GM21825 (cell line): ENCODE results near the gene CENPM.

ENCODE experiments used
- ATAC-seq: cut with Tn5 transposase; IDR thresholded peaks from one replicate; pipeline ENCODE4 v1.9.1; 2021; ENCODE audit warnings: mild to moderate bottlenecking, moderate library complexity; ENCODE audit not compliant: unreplicated experiment

Gene CENPM

GRCh38 chr22:41915035-41915785, 31.7 kb downstream of the CENPM start, which contains the start of gene SHISA8:
Gene SHISA8, minus strand, starts transcription at chr22:41915074. Its CDS starts 407 bp downstream, at chr22:41914667.
- peak; percentile 34 for ATAC-seq

- no peak for ATAC-seq
Observed at GRCh38 chr22:41914611-41915034, 32.3 kb downstream of the CENPM start.

- ATAC-seq, result no peak
Observed at GRCh38 chr22:41913842-41914534, 33.0 kb downstream of the CENPM start.

DNA sequence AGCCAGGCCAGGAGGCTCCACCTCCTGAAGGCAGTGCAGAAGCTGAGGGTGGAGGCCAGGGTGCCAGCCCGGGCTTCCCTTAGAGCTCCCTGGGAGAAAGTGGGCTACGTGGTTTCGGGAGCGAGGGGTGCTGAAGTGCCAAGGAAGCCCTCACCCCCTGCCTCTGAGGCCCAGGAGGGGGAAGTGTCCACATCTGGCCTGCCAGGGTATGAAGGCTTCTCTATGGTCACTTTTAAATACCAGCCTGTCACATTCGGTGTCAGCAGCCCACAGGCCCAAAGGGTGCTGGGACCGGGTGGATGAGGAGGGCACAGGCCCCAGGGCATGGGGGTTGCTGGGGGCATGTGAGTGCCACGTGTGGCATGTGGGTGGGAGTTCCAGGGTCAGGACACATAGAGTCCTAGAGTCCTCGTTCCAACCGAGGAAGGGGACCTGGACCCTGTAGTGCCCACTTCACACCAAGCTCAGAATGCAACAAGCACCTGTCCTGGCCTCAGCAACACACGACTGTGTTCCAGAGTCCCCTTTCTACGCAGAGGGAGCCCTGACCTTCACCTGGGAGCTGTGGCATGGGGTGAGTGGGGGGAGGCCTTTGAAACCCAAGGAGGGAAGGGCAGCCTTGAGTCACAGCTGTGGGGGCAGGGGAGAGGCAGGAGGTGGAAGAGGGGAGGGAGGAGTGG, 33.8 kb downstream of the CENPM start:
- no peak for ATAC-seq

DNA sequence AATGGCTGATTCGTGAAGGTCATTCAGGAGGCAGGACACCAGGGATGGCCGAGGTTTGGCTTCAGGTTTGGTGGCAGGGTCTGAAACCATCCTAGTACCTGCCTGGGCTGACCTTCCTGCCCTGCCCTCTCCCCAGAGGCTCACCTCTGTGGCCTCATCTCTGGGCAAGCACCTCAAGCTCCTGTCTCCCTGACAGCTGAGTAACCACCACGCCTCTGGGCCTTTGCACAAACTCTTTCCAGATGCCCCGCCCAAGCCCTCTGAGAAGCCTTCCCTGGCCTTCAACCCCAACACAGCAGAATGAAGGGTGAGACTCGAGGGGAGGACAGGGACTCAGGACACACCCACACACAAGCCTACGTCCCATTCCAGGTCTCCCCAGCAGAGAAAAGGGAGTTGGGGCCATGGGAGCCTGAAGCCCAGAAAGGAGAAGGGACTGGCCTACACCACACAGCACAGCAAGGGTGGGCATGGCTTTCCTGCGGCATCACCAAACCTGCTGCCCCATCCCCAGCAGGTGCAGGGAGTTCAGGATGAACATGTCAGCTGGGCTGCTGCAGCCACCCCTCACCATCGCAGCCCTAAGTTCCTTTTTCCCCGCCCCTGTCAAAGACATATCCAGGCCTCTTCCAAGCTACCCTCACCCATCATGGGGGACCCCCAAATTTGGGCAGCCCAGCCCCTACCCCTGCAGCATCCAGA, 34.5 kb downstream of the CENPM start:
- no peak for ATAC-seq

DNA sequence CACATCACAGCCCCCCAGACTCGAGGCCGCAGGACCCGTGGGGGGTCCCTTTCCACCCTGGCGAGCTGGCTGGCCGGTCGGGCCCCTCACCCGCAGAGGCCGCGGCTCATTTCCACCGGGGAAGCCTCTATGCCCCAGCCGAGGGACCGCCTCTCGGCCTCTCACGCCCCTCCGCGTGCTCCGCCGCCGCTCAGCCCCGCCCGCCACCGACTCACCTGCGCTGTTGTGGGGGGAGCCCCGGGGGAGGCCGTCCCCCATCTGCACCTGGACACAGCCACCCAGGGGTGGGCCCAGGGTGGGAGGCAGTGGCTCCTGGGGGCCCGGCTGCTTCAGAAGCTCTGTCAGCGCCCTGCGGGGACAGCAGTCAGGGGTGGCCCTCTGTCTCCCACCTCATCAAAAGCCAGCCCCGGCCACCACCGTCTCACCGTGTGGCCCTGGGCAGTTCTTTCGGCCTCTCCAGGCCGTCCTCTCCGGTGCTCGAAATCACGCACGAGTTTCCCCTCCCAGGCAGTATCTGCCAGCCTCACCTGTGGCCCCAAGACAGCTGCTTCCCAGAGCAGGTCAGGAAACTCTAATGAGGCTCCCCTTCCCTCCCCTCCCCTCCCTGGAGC, 35.8 kb downstream of the CENPM start:
- ATAC-seq, result no peak

- ATAC-seq, result no peak
Observed at GRCh38 chr22:41910050-41911000, 36.6 kb downstream of the CENPM start.

DNA sequence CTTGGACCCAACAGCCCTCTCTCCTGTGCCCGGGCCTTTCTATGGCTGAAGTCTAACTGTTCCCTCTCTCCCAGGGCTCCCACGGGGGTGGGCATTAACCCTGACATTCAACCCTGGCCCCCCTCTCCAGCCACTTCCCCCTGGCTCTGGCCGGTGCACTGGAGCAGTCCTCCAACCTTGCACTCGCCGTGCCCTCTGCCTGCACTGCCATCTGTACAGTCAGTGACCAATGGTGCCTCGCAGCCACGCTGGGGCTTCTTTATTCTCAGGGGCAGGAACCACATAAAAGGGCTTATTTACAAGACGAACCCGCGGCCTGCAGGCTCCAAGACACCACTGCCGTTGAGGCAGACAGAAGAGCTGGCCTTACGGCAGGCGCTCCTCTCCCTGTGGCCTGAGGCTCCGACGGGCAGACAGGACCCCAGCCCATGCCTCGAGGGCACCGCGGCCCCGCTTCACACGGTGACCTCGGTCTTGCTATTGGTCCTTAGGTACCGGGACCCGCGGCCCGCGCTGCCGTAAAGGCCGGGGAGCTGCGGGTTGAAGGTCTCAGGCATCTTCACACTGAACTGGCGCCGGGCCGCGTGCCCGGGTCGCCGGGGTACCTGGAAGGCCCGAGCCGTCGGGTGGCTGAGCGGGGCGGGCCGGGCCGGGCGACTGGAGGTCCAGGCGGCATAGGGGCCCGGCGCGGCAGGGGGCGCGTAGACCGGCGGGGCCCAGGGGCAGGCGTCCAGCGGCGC, 37.5 kb downstream of the CENPM start:
- no peak for ATAC-seq

- no peak for ATAC-seq
Observed at GRCh38 chr22:41908411-41909309, 38.3 kb downstream of the CENPM start.

GRCh38 chr22:41907436-41908401, 39.2 kb downstream of the CENPM start:
- ATAC-seq, result no peak

DNA sequence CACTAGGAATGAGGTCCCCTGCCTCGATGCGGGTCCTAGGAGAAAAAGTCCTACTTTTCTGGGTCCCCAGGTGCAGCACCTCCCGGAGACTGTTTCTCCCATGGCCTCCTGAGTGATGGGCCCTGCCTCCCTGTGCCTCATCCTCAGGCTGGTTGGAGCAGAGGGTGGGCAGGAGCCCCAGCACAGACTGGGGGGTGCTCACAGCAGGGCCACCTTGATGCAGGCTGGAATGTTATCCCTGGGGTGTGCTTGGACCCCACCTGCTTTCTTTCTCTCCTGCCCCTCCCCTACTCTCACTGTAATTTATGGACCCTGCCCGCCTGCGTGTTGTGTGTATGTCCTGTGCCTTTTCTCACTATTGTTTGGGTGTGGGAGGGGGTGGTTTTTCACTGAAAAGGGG, 40.1 kb downstream of the CENPM start:
- no peak for ATAC-seq

- ATAC-seq, result no peak
Observed at GRCh38 chr22:41905411-41906202, 41.3 kb downstream of the CENPM start.

DNA sequence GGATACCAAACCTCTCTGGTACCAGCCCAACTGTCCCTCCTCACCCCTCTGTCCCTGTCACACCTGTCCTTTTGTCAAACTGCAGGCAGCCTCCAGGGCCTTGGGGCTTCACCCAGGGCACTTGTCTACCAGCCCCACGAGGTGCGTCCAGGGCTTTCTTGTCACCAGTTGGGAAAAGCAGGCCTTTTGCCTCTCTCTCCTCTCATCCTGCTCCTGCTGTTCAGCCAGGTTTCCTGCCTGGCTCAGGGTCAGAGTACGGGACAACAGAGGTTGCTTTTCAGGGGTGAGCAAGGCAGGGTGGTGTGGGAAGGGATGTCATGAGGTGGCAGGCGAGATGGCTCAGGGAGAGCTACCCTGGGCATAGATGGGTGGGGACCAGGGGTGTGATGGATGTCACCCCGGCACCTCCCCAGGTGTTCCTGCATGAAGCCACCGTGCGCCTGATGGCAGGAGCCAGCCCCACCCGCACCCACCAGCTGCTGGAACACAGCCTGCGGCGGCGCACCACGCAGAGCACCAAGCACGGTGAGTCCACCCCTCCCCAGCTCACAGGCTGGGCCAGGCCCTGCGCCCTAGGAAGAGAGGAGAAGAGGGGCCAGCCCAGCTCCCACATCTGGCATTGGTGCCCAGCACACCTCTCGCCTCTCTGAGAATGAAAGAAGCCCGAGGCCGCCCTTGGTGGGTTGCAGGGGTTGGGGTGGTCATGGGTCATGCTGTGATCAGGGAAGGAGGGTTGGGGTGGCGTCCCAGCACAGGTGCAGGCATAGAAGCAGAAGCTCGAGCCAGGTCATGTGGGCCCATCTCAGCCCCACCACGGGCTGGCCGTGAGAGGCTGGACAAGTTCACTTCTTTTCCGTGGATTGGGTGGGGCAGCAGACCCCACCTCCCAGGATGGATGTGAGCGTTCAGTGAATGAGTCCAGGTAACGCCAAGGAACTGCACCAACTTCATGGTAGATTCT, 42.2 kb downstream of the CENPM start:
- no peak for ATAC-seq

GRCh38 chr22:41902932-41903421, 44.0 kb downstream of the CENPM start:
- ATAC-seq, result no peak

- no peak for ATAC-seq
Observed at GRCh38 chr22:41902016-41902415, 44.9 kb downstream of the CENPM start.
